Activated T-helper 1 cell treated with anti-CD3 and anti-CD28 coated beads, Interleukin-12 subunit alpha, Interleukin-12 subunit beta, Interleukin-2, Interleukin-4 antibody, amounts not matched to agents 30 ng/mL and 10 ng/mL and 1 ng/mL, durations not matched to agents 14 hours and 24 hours and 36 hours (primary cell): ENCODE data around the gene SDF2L1. TPM values are rescaled to one million over a fixed set of nuclear protein-coding genes. Genes with fewer than 3 reads are reported as not detected.

ENCODE experiments used
- DNase-seq: peaks from one replicate; pipeline ENCODE4 v3.0.0; 2021; ENCODE audit warnings: low spot score
- H3K27ac Mint-ChIP-seq: one replicate; pipeline ENCODE4 v1.8.0; 2021; ENCODE audit warnings: mild to moderate bottlenecking, mixed read lengths
- H3K27me3 Mint-ChIP-seq: one replicate; pipeline ENCODE4 v1.8.0; 2022; ENCODE audit warnings: mild to moderate bottlenecking, moderate library complexity, mixed read lengths; ENCODE audit not compliant: insufficient read depth
- H3K36me3 Mint-ChIP-seq: one replicate; pipeline ENCODE4 v1.8.0; 2021; ENCODE audit warnings: low read depth, mixed read lengths
- H3K4me1 Mint-ChIP-seq: one replicate; pipeline ENCODE4 v1.8.0; 2021; ENCODE audit warnings: low read depth, mixed read lengths
- H3K4me3 Mint-ChIP-seq: one replicate; pipeline ENCODE4 v1.8.0; 2021; ENCODE audit warnings: mild to moderate bottlenecking, moderate library complexity, mixed read lengths
- H3K9me3 Mint-ChIP-seq: one replicate; pipeline ENCODE4 v1.8.0; 2021; ENCODE audit warnings: mixed read lengths
- intact Hi-C: fragments of 100-400 bp; cut with micrococcal nuclease; formaldehyde crosslinking; loops from one replicate; pipeline ENCODE4 v1.15.1; 2024
- total RNA-seq: library from RNA; stranded (reverse); gene quantifications from 2 replicates; pipeline ENCODE4 v1.2.3, GENCODE V29; 2022

SDF2L1 gene
- total RNA-seq, 1 donor from 2014 or later: 98.8 TPM

DNA sequence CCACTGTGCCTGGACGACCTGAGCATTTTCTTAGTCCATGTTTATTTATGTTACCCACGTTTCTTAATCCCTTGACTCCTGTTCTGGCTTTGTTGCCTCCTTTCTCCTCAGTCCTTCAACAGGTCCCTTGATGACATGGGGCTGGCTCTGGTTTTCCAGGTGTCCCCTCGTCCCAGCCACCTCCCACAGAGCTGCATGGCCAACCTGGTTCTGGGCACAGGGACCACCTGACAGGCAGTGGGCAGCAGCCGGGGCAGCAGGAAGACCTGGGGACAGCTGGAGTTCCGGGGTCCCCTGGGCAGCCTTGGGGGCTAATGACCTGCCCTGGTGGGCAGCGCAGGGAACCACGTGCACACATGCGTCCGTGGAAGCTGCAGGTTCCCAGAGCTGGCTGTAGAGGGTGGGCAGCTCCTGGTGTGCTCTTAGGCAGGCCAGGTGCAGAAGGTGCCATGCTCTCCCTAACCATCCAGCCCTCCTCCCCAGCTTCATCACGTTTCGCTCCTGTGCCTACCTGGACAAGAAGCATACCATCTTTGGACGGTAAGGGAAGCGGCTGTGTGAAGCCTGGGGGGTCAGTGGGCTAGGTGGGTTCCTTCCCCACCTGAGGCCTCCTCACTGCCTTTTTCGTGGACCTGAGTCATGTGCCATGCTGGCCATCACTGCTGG lies 51.4 kb downstream of the SDF2L1 start:
- H3K36me3 Mint-ChIP-seq: peaks cover 28% of the 10 kb centered on the region
- DNase-seq: no peak
- no peaks in the 10 kb centered on the region for H3K9me3 Mint-ChIP-seq
- H3K27ac Mint-ChIP-seq: no peak overlapping the region
- peaks cover 12% of the 10 kb centered on the region for H3K4me1 Mint-ChIP-seq
- intact Hi-C loops: no loop called here
- H3K4me3 Mint-ChIP-seq: no peak overlapping the region
- H3K27me3 Mint-ChIP-seq: no peaks in the 10 kb centered on the region

Other genes with a start within 250 kb of the SDF2L1 start
- gene HIC2, start 224.9 kb upstream of the SDF2L1 start, total RNA-seq: 5.7 and 6.2 TPM in 2 replicates
- gene TMEM191C, start 174.9 kb upstream of the SDF2L1 start, total RNA-seq: 0.59 and 0.67 TPM in 2 replicates
- gene RIMBP3C, start 90.8 kb upstream of the SDF2L1 start, total RNA-seq: 0.32 and 0.34 TPM in 2 replicates
- gene UBE2L3, start 74.6 kb upstream of the SDF2L1 start, total RNA-seq: 58.3 and 62.4 TPM in 2 replicates
- 51.7 and 51.8 TPM in 2 replicates for gene YDJC, start 12.3 kb upstream of the SDF2L1 start, total RNA-seq
- 0.54 and 0.73 TPM in 2 replicates for gene CCDC116, start 9.5 kb upstream of the SDF2L1 start, total RNA-seq
- 53.1 and 53.3 TPM in 2 replicates for gene PPIL2, start 23.7 kb downstream of the SDF2L1 start, total RNA-seq
- 0.34 and 0.71 TPM in 2 replicates for gene YPEL1, start 93.5 kb downstream of the SDF2L1 start, total RNA-seq
- gene MAPK1, start 225.3 kb downstream of the SDF2L1 start, total RNA-seq: 80.2 and 91.3 TPM in 2 replicates